DND-41 (cell line): Measurements from ENCODE around the gene PRKAR2B.

Experiments used
- EZH2 ChIP-seq: IDR thresholded peaks from 3 replicates; pipeline ENCODE4 v1.6.1; 2012; ENCODE audit warnings: borderline replicate concordance, low read depth, mild to moderate bottlenecking, moderate library complexity, low read length, inconsistent platforms; ENCODE audit not compliant: severe bottlenecking
- TF ChIP-seq, protein P1 (sequence below): IDR thresholded peaks from 2 replicates; pipeline ENCODE4 v1.5.1; 2012; ENCODE audit warnings: borderline replicate concordance, low read length, moderate library complexity, mild to moderate bottlenecking; ENCODE audit not compliant: poor library complexity, severe bottlenecking; ENCODE audit errors: extremely low read depth

- TF ChIP-seq, protein P1, sequence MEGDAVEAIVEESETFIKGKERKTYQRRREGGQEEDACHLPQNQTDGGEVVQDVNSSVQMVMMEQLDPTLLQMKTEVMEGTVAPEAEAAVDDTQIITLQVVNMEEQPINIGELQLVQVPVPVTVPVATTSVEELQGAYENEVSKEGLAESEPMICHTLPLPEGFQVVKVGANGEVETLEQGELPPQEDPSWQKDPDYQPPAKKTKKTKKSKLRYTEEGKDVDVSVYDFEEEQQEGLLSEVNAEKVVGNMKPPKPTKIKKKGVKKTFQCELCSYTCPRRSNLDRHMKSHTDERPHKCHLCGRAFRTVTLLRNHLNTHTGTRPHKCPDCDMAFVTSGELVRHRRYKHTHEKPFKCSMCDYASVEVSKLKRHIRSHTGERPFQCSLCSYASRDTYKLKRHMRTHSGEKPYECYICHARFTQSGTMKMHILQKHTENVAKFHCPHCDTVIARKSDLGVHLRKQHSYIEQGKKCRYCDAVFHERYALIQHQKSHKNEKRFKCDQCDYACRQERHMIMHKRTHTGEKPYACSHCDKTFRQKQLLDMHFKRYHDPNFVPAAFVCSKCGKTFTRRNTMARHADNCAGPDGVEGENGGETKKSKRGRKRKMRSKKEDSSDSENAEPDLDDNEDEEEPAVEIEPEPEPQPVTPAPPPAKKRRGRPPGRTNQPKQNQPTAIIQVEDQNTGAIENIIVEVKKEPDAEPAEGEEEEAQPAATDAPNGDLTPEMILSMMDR: no peak
- TF ChIP-seq EZH2: no peak
Measured at GRCh38 chr7:107091306-107091705, 46.8 kb downstream of the PRKAR2B start.
